ENCODE results near the gene OR3A1.
"Not testable (repeated sequence)": the region's sequence is repeated elsewhere in the genome, so short reads cannot be mapped to it uniquely, and the experiment has no call there.

OR3A1 gene, protein sequence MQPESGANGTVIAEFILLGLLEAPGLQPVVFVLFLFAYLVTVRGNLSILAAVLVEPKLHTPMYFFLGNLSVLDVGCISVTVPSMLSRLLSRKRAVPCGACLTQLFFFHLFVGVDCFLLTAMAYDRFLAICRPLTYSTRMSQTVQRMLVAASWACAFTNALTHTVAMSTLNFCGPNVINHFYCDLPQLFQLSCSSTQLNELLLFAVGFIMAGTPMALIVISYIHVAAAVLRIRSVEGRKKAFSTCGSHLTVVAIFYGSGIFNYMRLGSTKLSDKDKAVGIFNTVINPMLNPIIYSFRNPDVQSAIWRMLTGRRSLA

DNA sequence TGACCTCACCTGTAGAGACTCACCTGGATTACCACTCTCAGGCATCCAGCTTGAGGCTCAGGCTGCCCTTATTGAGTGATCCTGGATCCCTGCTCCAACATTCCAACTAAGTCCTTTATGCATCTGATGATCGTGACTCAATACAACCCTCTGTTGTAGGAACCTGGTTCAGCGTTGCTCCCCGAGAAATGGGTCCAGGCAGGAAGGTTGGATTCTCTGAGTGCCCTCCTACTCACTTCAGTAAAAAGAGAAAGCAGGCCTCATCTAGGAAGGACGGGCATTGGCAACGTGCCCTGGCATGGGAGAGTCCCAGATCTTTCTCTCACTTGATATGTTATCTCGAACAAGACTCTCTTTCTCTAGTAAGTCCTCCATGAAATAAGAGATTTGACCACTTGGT lies at the start of gene OR3A1:
TSS of gene OR3A1 (minus strand) at position 101 of the 400 bp plus-strand sequence. CDS start 5,778 bp downstream, outside the sequence.
- Histone ChIP-seq H3K36me3 (ENCODE audit: control insufficient read depth, insufficient read depth, low read length) (no peaks in the 10 kb centered on the region), H3K4me1 (ENCODE audit: control insufficient read depth, insufficient read depth, low read length) (no peaks in the 10 kb centered on the region), H3K9me3 (ENCODE audit: control insufficient read depth, insufficient read depth, low read length) (no peaks in the 10 kb centered on the region), H3K27me3 (ENCODE audit: control insufficient read depth, insufficient read depth, low read length) (no peaks in the 10 kb centered on the region), H3K4me3 (ENCODE audit: low read length) (no peak within 1 kb of the TSS), H3K27ac (ENCODE audit: low read length) (no peak within 1 kb of the TSS)
- no peak for DNase-seq (ENCODE audit: low read depth, low spot score)
- WGBS (ENCODE audit: insufficient coverage, insufficient read length): no CpG with 5 or more reads among the region's 6 CpGs

DNA sequence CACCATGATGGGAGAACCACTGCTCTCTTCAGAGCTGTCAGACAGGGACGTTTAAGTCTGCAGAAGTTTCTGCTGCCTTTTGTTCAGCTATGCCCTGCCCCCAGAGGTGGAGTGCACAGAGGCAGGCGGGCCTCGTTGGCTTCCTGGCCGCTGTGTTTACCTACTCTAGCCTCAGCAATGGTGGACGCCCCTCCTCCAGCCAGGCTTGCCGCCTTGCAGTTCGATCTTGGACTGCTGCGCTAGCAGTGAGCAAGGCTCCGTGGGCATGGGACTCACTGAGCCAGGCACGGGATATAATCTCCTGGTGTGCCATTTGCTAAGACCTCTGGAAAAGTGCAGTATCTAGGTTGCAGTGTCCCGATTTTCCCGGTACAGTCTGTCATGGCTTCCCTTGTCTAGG lies 44.6 kb upstream of the OR3A1 start:
- not testable (repeated sequence) for H3K27ac ChIP-seq (ENCODE audit: low read length); DNase-seq (ENCODE audit: low read depth, low spot score); H3K9me3 ChIP-seq (ENCODE audit: control insufficient read depth, insufficient read depth, low read length); H3K4me1 ChIP-seq (ENCODE audit: control insufficient read depth, insufficient read depth, low read length); H3K36me3 ChIP-seq (ENCODE audit: control insufficient read depth, insufficient read depth, low read length); H3K4me3 ChIP-seq (ENCODE audit: low read length); H3K27me3 ChIP-seq (ENCODE audit: control insufficient read depth, insufficient read depth, low read length)
- no CpG with 5 or more reads among the region's 12 CpGs for WGBS (ENCODE audit: insufficient coverage, insufficient read length)

DNA sequence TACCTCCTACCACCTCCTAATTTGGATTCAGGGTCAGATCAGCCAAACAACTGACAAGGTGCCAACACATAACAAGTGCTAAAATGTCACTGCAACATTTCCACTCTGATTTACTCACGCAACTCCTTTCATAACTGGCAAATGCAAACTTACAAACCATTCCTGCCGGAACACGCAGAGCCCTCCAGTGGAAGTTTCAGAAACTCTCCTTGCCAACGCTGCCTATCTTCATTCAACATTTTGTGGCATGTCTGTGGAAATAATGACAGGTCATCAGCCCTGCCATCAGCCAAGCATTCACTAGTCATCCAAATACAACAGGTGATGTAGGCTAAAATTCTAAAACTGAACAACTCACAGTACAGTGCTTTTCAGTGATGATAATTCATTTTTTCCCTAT lies 37.7 kb upstream of the OR3A1 start:
- WGBS (ENCODE audit: insufficient coverage, insufficient read length): no CpG with 5 or more reads among the region's 4 CpGs
- Histone ChIP-seq H3K36me3 (ENCODE audit: control insufficient read depth, insufficient read depth, low read length) (no peaks in the 10 kb centered on the region), H3K4me1 (ENCODE audit: control insufficient read depth, insufficient read depth, low read length) (no peaks in the 10 kb centered on the region), H3K27ac (ENCODE audit: low read length) (no peak overlapping the region), H3K9me3 (ENCODE audit: control insufficient read depth, insufficient read depth, low read length) (no peaks in the 10 kb centered on the region), H3K27me3 (ENCODE audit: control insufficient read depth, insufficient read depth, low read length) (no peaks in the 10 kb centered on the region), H3K4me3 (ENCODE audit: low read length) (no peak overlapping the region)
- no peak for DNase-seq (ENCODE audit: low read depth, low spot score)

DNA sequence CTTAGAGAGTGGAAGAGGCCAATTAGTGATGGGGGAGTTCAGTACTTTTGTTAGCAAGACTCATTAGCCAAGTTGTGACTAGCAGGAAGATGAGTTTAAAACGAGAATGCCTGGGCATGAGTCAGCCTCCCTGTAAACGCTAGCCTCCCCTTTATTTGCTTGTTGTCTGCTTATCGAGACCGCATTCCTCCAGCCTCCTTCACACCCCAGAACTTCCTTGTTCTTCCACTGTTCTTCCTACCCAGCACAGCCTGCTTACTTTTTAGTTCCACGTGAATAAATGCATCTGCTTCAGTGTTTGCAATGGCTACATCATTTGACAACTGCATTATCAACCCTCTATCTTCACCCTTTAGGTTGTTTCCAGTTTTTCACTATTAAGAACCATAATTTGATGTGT lies 20.2 kb upstream of the OR3A1 start:
- Histone ChIP-seq H3K4me1 (ENCODE audit: control insufficient read depth, insufficient read depth, low read length) (no peaks in the 10 kb centered on the region), H3K4me3 (ENCODE audit: low read length) (no peak overlapping the region), H3K36me3 (ENCODE audit: control insufficient read depth, insufficient read depth, low read length) (no peaks in the 10 kb centered on the region), H3K27ac (ENCODE audit: low read length) (no peak overlapping the region), H3K9me3 (ENCODE audit: control insufficient read depth, insufficient read depth, low read length) (no peaks in the 10 kb centered on the region), H3K27me3 (ENCODE audit: control insufficient read depth, insufficient read depth, low read length) (no peaks in the 10 kb centered on the region)
- DNase-seq (ENCODE audit: low read depth, low spot score): no peak
- no CpG with 5 or more reads among the region's 5 CpGs for WGBS (ENCODE audit: insufficient coverage, insufficient read length)

DNA sequence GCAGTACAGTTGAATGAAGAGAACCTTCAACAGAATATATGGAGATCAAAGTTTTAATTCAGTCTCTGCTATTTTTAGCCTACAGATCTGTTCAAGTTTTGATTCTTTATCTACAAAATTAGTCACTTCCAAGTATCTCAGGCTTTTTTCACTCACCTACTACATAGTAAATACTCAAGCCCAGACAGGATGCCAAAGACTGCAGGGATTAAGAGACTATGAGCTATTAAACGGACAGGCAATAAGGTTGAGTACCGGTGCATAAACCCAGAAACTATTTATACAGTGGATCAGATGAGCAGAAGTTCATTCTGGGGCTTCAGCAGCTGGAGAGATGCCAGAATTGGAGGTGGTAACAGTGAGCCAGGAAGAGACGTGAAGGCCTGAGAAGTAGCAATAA lies 18.7 kb upstream of the OR3A1 start:
- H3K9me3 ChIP-seq (ENCODE audit: control insufficient read depth, insufficient read depth, low read length): no peaks in the 10 kb centered on the region
- H3K4me3 ChIP-seq (ENCODE audit: low read length): no peak overlapping the region
- H3K27ac ChIP-seq (ENCODE audit: low read length): no peak overlapping the region
- no CpG with 5 or more reads among the region's 3 CpGs for WGBS (ENCODE audit: insufficient coverage, insufficient read length)
- no peaks in the 10 kb centered on the region for H3K4me1 ChIP-seq (ENCODE audit: control insufficient read depth, insufficient read depth, low read length)
- no peaks in the 10 kb centered on the region for H3K27me3 ChIP-seq (ENCODE audit: control insufficient read depth, insufficient read depth, low read length)
- H3K36me3 ChIP-seq (ENCODE audit: control insufficient read depth, insufficient read depth, low read length): no peaks in the 10 kb centered on the region
- no peak for DNase-seq (ENCODE audit: low read depth, low spot score)

DNA sequence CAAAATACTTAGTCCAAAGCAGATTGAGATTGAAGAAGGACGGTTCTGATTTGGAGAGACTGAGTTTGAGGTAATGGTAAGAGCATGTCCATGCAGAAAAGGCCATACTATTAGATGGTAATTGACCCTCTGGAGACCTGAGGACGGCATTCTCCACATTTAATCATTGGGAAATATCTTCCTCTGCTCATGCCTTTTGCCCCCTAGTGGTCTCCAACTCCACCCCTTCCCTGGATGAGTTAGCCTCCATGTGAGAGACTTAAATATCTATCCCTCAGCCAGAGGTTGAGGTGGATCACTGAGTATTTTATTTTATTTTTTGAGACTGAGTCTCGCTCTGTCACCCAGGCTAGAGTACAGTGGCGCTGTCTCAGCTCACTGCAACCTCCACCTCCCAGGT lies 10.4 kb upstream of the OR3A1 start:
- Histone ChIP-seq H3K4me1 (ENCODE audit: control insufficient read depth, insufficient read depth, low read length) (no peaks in the 10 kb centered on the region), H3K4me3 (ENCODE audit: low read length) (no peak overlapping the region), H3K9me3 (ENCODE audit: control insufficient read depth, insufficient read depth, low read length) (no peaks in the 10 kb centered on the region; the same call in 1 of the 2 replicates), H3K36me3 (ENCODE audit: control insufficient read depth, insufficient read depth, low read length) (no peaks in the 10 kb centered on the region), H3K27me3 (ENCODE audit: control insufficient read depth, insufficient read depth, low read length) (no peaks in the 10 kb centered on the region), H3K27ac (ENCODE audit: low read length) (no peak overlapping the region)
- DNase-seq (ENCODE audit: low read depth, low spot score): no peak
- no CpG with 5 or more reads among the region's 4 CpGs for WGBS (ENCODE audit: insufficient coverage, insufficient read length)

DNA sequence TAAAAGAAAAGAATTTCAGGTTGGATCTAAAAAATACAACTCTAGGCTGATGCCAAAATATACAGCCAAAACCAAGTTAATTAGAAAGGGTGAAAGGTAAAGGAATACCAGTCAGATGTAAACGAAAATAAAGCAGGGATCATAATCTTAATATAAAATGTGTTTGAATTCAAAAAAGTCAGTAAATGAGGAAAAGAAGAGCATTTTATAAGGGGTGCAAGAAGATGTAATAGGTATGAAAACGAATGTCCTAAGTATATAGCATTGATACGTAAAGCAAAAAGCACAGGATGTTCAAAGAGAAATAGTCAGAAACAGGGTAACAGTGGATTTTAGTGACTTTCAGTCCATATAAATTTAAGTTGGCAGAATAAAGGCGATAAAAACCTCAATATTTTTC lies 2.5 kb downstream of the OR3A1 start:
- WGBS (ENCODE audit: insufficient coverage, insufficient read length): no CpG with 5 or more reads among the region's 4 CpGs
- Histone ChIP-seq H3K27me3 (ENCODE audit: control insufficient read depth, insufficient read depth, low read length) (no peaks in the 10 kb centered on the region), H3K36me3 (ENCODE audit: control insufficient read depth, insufficient read depth, low read length) (no peaks in the 10 kb centered on the region), H3K27ac (ENCODE audit: low read length) (no peak overlapping the region), H3K4me1 (ENCODE audit: control insufficient read depth, insufficient read depth, low read length) (no peaks in the 10 kb centered on the region), H3K4me3 (ENCODE audit: low read length) (no peak overlapping the region), H3K9me3 (ENCODE audit: control insufficient read depth, insufficient read depth, low read length) (no peaks in the 10 kb centered on the region)
- DNase-seq (ENCODE audit: low read depth, low spot score): no peak

DNA sequence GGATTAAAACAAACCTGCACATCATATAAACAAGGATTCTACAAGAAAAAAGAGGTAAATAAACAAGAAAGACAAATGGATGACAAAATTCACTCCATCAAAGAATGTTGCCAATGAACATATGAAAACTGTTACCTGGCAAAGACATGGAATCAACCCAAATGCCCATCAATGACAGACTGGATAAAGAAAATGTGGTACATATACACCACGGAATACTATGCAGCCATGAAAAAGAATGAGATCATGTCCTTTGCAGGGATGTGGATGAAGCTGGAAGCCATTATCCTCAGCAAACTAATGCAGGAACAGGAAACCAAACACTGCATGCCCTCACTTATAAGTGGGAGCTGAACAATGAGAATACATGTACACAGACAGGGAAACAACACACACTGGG lies 4.6 kb downstream of the OR3A1 start:
- not testable (repeated sequence) for H3K4me1 ChIP-seq (ENCODE audit: control insufficient read depth, insufficient read depth, low read length); H3K4me3 ChIP-seq (ENCODE audit: low read length); H3K27me3 ChIP-seq (ENCODE audit: control insufficient read depth, insufficient read depth, low read length); H3K27ac ChIP-seq (ENCODE audit: low read length); H3K36me3 ChIP-seq (ENCODE audit: control insufficient read depth, insufficient read depth, low read length); DNase-seq (ENCODE audit: low read depth, low spot score); H3K9me3 ChIP-seq (ENCODE audit: control insufficient read depth, insufficient read depth, low read length)
- WGBS (ENCODE audit: insufficient coverage, insufficient read length): no CpG with 5 or more reads among the region's 1 CpG

DNA sequence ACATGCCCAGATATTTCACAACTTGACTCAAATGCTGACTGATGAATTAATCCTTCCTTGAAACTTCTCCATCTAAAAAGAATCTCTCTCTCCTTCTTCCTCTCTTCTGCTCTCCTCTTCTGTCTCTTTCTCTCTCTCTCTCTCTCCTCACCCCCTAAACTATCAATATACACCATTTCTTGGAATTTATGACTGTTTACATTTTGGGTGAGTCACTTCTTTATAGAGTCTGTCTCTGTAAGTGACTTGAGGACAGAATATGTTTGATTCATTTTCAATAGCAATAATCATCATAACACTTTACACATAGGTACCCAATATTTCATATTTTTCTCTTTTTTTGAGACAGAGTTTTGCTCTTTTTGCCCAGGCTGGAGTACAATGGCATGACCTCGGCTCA lies 15.3 kb downstream of the OR3A1 start:
- no CpG with 5 or more reads among the region's 1 CpG for WGBS (ENCODE audit: insufficient coverage, insufficient read length)
- DNase-seq (ENCODE audit: low read depth, low spot score): no peak
- H3K4me3 ChIP-seq (ENCODE audit: low read length): no peak overlapping the region
- no peaks in the 10 kb centered on the region for H3K9me3 ChIP-seq (ENCODE audit: control insufficient read depth, insufficient read depth, low read length)
- H3K27ac ChIP-seq (ENCODE audit: low read length): no peak overlapping the region
- H3K36me3 ChIP-seq (ENCODE audit: control insufficient read depth, insufficient read depth, low read length): no peaks in the 10 kb centered on the region
- H3K4me1 ChIP-seq (ENCODE audit: control insufficient read depth, insufficient read depth, low read length): no peaks in the 10 kb centered on the region
- no peaks in the 10 kb centered on the region for H3K27me3 ChIP-seq (ENCODE audit: control insufficient read depth, insufficient read depth, low read length)

DNA sequence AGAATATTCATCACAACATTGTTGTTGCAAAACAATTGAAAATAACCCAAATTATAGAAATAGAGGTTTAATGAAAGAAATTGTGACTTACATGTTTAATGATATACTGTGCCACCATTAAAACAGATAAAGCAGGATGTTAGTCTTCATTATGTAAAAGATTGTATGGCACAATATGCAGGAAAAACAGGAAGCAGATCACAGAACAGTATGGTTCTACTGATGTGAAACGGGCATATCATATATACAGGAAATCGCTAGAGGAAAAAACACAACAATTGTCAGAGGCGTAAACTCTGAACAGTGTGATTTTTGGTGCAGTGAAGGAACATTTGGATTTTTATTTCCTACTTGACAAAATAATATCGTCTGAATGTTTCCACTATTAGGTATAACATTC lies 22.0 kb downstream of the OR3A1 start:
- Histone ChIP-seq H3K36me3 (ENCODE audit: control insufficient read depth, insufficient read depth, low read length) (no peaks in the 10 kb centered on the region), H3K4me3 (ENCODE audit: low read length) (no peak overlapping the region), H3K27ac (ENCODE audit: low read length) (no peak overlapping the region), H3K9me3 (ENCODE audit: control insufficient read depth, insufficient read depth, low read length) (no peaks in the 10 kb centered on the region), H3K27me3 (ENCODE audit: control insufficient read depth, insufficient read depth, low read length) (no peaks in the 10 kb centered on the region), H3K4me1 (ENCODE audit: control insufficient read depth, insufficient read depth, low read length) (no peaks in the 10 kb centered on the region)
- no peak for DNase-seq (ENCODE audit: low read depth, low spot score)
- whole genome bisulfite sequencing (ENCODE audit: insufficient coverage, insufficient read length): no CpG with 5 or more reads among the region's 4 CpGs
